ENCODE measurements around the gene CCNK.
A peak's percentile ranks its signal among the peaks of the same experiment; 100 is the strongest.

CCNK gene

GRCh38 chr14:99556134-99556791 is 75.1 kb downstream of the CCNK start:
- TF ChIP-seq CTCF (conservative IDR thresholded peaks at IDR 0.05) (no peak), ZFX (IDR thresholded peaks at IDR 0.05) (no peak)
- H3K27ac ChIP-seq, result peak overlapping the region; percentile 80

DNA sequence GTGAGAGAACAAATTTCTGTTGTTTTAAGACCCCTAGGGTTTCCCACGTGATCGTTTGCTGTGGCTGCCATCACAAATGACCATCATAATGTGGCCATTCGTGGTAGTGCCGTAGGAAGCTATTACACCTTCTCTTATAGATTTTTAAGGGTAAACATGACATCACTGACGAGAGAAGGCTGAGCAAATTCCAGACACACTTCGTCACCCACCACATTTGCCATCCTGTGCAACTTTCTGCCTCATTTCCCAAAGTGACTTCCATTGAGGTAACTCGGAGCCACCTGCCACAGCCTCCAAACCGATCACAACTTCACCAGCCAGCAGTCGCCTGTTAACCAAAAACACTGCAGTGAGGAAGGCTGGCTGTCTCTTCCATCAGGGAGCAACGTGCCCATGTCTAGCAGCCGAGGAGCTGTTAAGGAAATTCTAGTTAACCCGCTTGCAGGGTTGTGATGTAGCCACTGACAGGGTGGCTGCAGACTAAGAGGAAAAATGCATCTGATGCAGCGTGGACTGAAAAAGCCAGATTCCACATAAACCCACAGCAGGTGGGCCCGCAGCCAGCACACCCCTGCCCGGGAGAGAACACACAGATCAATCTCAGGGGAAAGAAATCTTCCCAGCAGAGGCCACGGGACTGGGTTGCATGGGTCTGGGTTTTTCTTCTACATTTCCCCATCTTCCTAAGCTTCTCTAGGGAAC is 78.2 kb downstream of the CCNK start:
- TF ChIP-seq CTCF (conservative IDR thresholded peaks at IDR 0.05), result no peak
- H3K27ac ChIP-seq, result peak overlapping the region; percentile 98; the same call in 1 of the 2 replicates

DNA sequence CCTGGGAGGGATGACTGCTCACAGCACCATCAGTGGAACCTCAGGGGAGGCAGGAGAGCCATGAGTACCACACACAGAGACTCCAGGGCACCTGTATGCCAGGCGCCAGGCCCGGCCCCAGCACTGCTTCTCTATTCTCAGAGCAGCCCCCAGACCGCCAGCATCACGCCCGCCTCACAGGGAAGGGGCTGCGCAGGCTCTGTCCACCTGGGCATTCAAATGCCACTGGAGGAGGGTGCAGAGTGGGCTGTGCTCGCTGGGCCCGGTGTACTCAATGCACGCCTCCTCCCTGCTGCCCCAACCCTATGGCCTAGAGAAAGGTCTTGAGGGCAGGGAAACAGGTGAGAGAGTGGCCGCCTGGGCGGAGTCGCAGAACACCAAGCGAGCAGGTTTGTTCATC is 79.2 kb downstream of the CCNK start:
- no peak for TF ChIP-seq CTCF (conservative IDR thresholded peaks at IDR 0.05)
- no peak for TF ChIP-seq ZFX (IDR thresholded peaks at IDR 0.05)
- H3K27ac ChIP-seq, result peak overlapping the region; percentile 98

GRCh38 chr14:99560922-99561683 is 79.9 kb downstream of the CCNK start:
- no peak for TF ChIP-seq ZFX (IDR thresholded peaks at IDR 0.05)
- no peak for TF ChIP-seq CTCF (conservative IDR thresholded peaks at IDR 0.05)
- H3K27ac ChIP-seq, result peak overlapping the region; percentile 98

- H3K27ac ChIP-seq, result peak overlapping the region; percentile 98
- no peak for TF ChIP-seq ZFX (IDR thresholded peaks at IDR 0.05)
- TF ChIP-seq CTCF (conservative IDR thresholded peaks at IDR 0.05), result no peak
Measured at GRCh38 chr14:99561864-99562263, 80.7 kb downstream of the CCNK start.

Measured in C4-2B (cell line).